H1 (cell line): ENCODE measurements around the gene MRPL28. TPM values are rescaled to one million over a fixed set of nuclear protein-coding genes. Genes with fewer than 3 reads are reported as not detected.

Experiments
- CTCF ChIA-PET: fragments of 300-600 bp; sonication (Branson Sonifier 250); formaldehyde crosslinking; loops from one replicate; lab custom pipeline; 2021; ENCODE audit not compliant: partially characterized antibody; lab: Charles Lee
- POLR2A ChIA-PET: fragments of 300-600 bp; sonication (Branson Sonifier 250); formaldehyde crosslinking; loops from one replicate; lab custom pipeline; 2021; ENCODE audit warnings: inconsistent platforms; ENCODE audit not compliant: partially characterized antibody; lab: Charles Lee
- DNase-seq, 2 experiments: peaks; one replicate each; pipeline versions ENCODE4 v3.0.0 to v3.0.0-alpha.2; 2010 to 2022; ENCODE audit warnings: low spot score in 2 of 2, low read depth in 1 of 2, mixed read lengths in 1 of 2
- FAIRE-seq: peaks from 2 replicates; lab custom pipeline; 2011; peaks lifted over from hg19 to GRCh38; lab: Jason Lieb, UNC
- H2AFZ ChIP-seq: 2 replicates; pipeline ENCODE4 v1.8.1; 2012; ENCODE audit warnings: low read length, inconsistent platforms
- H2AK5ac ChIP-seq: 2 replicates; pipeline ENCODE4 v1.6.1; 2013; ENCODE audit warnings: low read depth, low read length
- H2BK120ac ChIP-seq: replicated peaks from 2 replicates; pipeline ENCODE3; 2013; ENCODE audit warnings: low read depth, low read length, inconsistent platforms
- H2BK12ac ChIP-seq: 2 replicates; pipeline ENCODE4 v1.6.1; 2013; ENCODE audit warnings: low read depth, low read length
- H2BK15ac ChIP-seq: 2 replicates; pipeline ENCODE4 v1.6.1; 2013; ENCODE audit warnings: low read length
- H2BK20ac ChIP-seq: 2 replicates; pipeline ENCODE4 v1.6.1; 2013; ENCODE audit warnings: low read length
- H2BK5ac ChIP-seq: 2 replicates; pipeline ENCODE4 v1.6.1; 2013; ENCODE audit warnings: low read depth, low read length
- H3K14ac ChIP-seq: 2 replicates; pipeline ENCODE4 v1.6.1; 2013; ENCODE audit warnings: inconsistent platforms; ENCODE audit not compliant: insufficient read length
- H3K18ac ChIP-seq: 2 replicates; pipeline ENCODE4 v1.6.1; 2013; ENCODE audit warnings: low read length; ENCODE audit errors: extremely low read depth
- H3K23ac ChIP-seq: 2 replicates; pipeline ENCODE4 v1.6.1; 2013; ENCODE audit warnings: inconsistent platforms; ENCODE audit not compliant: insufficient read length
- H3K23me2 ChIP-seq: 2 replicates; pipeline ENCODE4 v1.6.1; 2013; ENCODE audit warnings: low read depth, low read length
- H3K27ac ChIP-seq: 2 replicates; pipeline ENCODE4 v1.6.1; 2011; ENCODE audit warnings: low read depth, low read length, inconsistent platforms
- H3K27me3 ChIP-seq, 4 experiments: replicated peaks in 1 of 4; 1 replicate in 1 of 4; 2 replicates in 3 of 4; pipeline versions ENCODE4 v1.6.1 to v1.8.1; 2011 to 2013; ENCODE audit warnings: low read length in 3 of 4, mild to moderate bottlenecking in 3 of 4, inconsistent platforms in 2 of 4, mixed read lengths in 2 of 4, moderate library complexity in 1 of 4; ENCODE audit not compliant: control insufficient read depth in 3 of 4, insufficient read depth in 3 of 4; ENCODE audit errors: extremely low read depth in 1 of 4
- H3K36me3 ChIP-seq, 4 experiments: 2 replicates each; pipeline versions ENCODE4 v1.6.1 to v1.8.1; 2011 to 2013; ENCODE audit warnings: mild to moderate bottlenecking in 4 of 4, low read length in 3 of 4, moderate library complexity in 2 of 4, control low read depth in 1 of 4, inconsistent platforms in 1 of 4; ENCODE audit not compliant: insufficient read depth in 4 of 4, control insufficient read depth in 2 of 4
- H3K4ac ChIP-seq: replicated peaks from 2 replicates; pipeline ENCODE3; 2013; ENCODE audit warnings: low read length, low read depth, mixed read lengths, inconsistent platforms; ENCODE audit not compliant: insufficient read length
- H3K4me1 ChIP-seq, 4 experiments: replicated peaks in 1 of 4; 1 replicate in 1 of 4; 2 replicates in 3 of 4; pipeline versions ENCODE4 v1.6.1 to v1.8.1; 2011 to 2013; ENCODE audit warnings: low read length in 3 of 4, inconsistent platforms in 2 of 4, mixed read lengths in 1 of 4; ENCODE audit not compliant: insufficient read depth in 4 of 4, control insufficient read depth in 3 of 4
- H3K4me2 ChIP-seq, 2 experiments: 2 replicates each; pipeline versions ENCODE4 v1.6.1 to v1.8.1; 2011 to 2013; ENCODE audit warnings: low read depth in 2 of 2, low read length in 2 of 2, control low read depth in 1 of 2, inconsistent platforms in 1 of 2, mild to moderate bottlenecking in 1 of 2; ENCODE audit not compliant: insufficient read depth in 1 of 2
- H3K4me3 ChIP-seq, 4 experiments: fragments of 200-600, 300-600 bp in 1 of 4; sonication (generic), shearing (Covaris generic), sonication (Bioruptor Twin) in 1 of 4; 2 replicates each; pipeline versions ENCODE4 v1.5.1 to v1.8.1; 2011 to 2016; ENCODE audit warnings: low read length in 4 of 4, low read depth in 3 of 4, control low read depth in 2 of 4, inconsistent platforms in 2 of 4, mild to moderate bottlenecking in 2 of 4, mixed read lengths in 1 of 4, moderate library complexity in 1 of 4; ENCODE audit not compliant: insufficient read depth in 2 of 4; ENCODE audit errors: extremely low read depth in 1 of 4
- H3K56ac ChIP-seq: replicated peaks from 2 replicates; pipeline ENCODE3; 2013; ENCODE audit warnings: low read depth, mild to moderate bottlenecking, mixed read lengths, low read length, inconsistent platforms; ENCODE audit not compliant: insufficient read length
- H3K79me1 ChIP-seq: 2 replicates; pipeline ENCODE4 v1.6.1; 2013; ENCODE audit warnings: low read depth, low read length, control low read depth
- H3K79me2 ChIP-seq, 2 experiments: 2 replicates each; pipeline versions ENCODE4 v1.6.1 to v1.8.1; 2012 to 2013; ENCODE audit warnings: low read length in 2 of 2, mild to moderate bottlenecking in 2 of 2, inconsistent platforms in 1 of 2; ENCODE audit not compliant: insufficient read depth in 2 of 2, control insufficient read depth in 1 of 2
- H3K9ac ChIP-seq, 4 experiments: replicated peaks in 1 of 4; 1 replicate in 1 of 4; 2 replicates in 3 of 4; pipeline versions ENCODE4 v1.6.1 to v1.8.1; 2011 to 2013; ENCODE audit warnings: low read depth in 3 of 4, low read length in 3 of 4, control low read depth in 2 of 4, mild to moderate bottlenecking in 2 of 4, moderate library complexity in 2 of 4, inconsistent platforms in 1 of 4; ENCODE audit errors: extremely low read depth in 1 of 4
- H3K9me3 ChIP-seq, 2 experiments: 2 replicates each; pipeline versions ENCODE4 v1.6.1 to v1.8.1; 2012 to 2013; ENCODE audit warnings: mild to moderate bottlenecking in 2 of 2, moderate library complexity in 2 of 2, control low read depth in 1 of 2, inconsistent platforms in 1 of 2, low read depth in 1 of 2, low read length in 1 of 2, mixed read lengths in 1 of 2; ENCODE audit not compliant: insufficient read depth in 2 of 2
- H4K20me1 ChIP-seq, 2 experiments: replicated peaks in 1 of 2; 2 replicates each; pipeline versions ENCODE3 to v1.8.1; 2011 to 2013; ENCODE audit warnings: inconsistent platforms in 2 of 2, low read length in 2 of 2, mild to moderate bottlenecking in 1 of 2; ENCODE audit not compliant: insufficient read depth in 2 of 2, control insufficient read depth in 1 of 2
- H4K5ac ChIP-seq: 2 replicates; pipeline ENCODE4 v1.6.1; 2013; ENCODE audit warnings: low read length, low read depth, mixed read lengths, inconsistent platforms; ENCODE audit not compliant: insufficient read length
- H4K8ac ChIP-seq: 2 replicates; pipeline ENCODE4 v1.8.0; 2013; ENCODE audit warnings: mild to moderate bottlenecking, moderate library complexity, low read length, inconsistent platforms; ENCODE audit not compliant: insufficient read depth; ENCODE audit errors: extremely low read depth
- H4K91ac ChIP-seq: replicated peaks from 2 replicates; pipeline ENCODE3; 2013; ENCODE audit warnings: low read length, mixed read lengths, inconsistent platforms; ENCODE audit not compliant: insufficient read length
- ASH2L ChIP-seq: fragments of 200-600, 300-600 bp; sonication (generic); IDR thresholded peaks from one replicate; pipeline ENCODE4 v1.7.1; 2017; ENCODE audit warnings: low read length
- CHD1 ChIP-seq: IDR thresholded peaks from 2 replicates; pipeline ENCODE4 v1.6.1; 2012; ENCODE audit warnings: low read depth, low read length, improper control_type of control experiment
- HDAC2 ChIP-seq, 2 experiments: fragments of 300-600 bp in 1 of 2; sonication (generic) in 1 of 2; IDR thresholded peaks; 2 replicates each; pipeline ENCODE4 v1.6.1; 2011 to 2012; ENCODE audit warnings: low read depth in 2 of 2, low read length in 2 of 2, mild to moderate bottlenecking in 2 of 2, moderate library complexity in 2 of 2, borderline replicate concordance in 1 of 2, inconsistent platforms in 1 of 2
- JUND ChIP-seq: IDR thresholded peaks from 2 replicates; pipeline ENCODE4 v1.6.1; 2011; ENCODE audit warnings: mild to moderate bottlenecking, improper control_type of control experiment, low read length
- KDM4A ChIP-seq: IDR thresholded peaks from one replicate; pipeline ENCODE4 v1.7.1; 2012; ENCODE audit warnings: low read depth, mild to moderate bottlenecking, moderate library complexity, low read length, inconsistent platforms; ENCODE audit not compliant: severe bottlenecking
- RBBP5 ChIP-seq: IDR thresholded peaks from 2 replicates; pipeline ENCODE4 v1.7.1; 2012; ENCODE audit warnings: low read depth, mild to moderate bottlenecking, inconsistent platforms, low read length, moderate library complexity, borderline replicate concordance
- SAP30 ChIP-seq: fragments of 300-600 bp; sonication (generic); IDR thresholded peaks from 2 replicates; pipeline ENCODE4 v1.7.1; 2012; ENCODE audit warnings: low read length, moderate library complexity, mild to moderate bottlenecking, inconsistent platforms; ENCODE audit not compliant: insufficient read depth, insufficient replicate concordance
- SIN3A ChIP-seq, 2 experiments: IDR thresholded peaks in 1 of 2; conservative IDR thresholded peaks in 1 of 2; 2 replicates each; pipeline ENCODE4 v1.6.1; 2011 to 2012; ENCODE audit warnings: low read length in 2 of 2, improper control_type of control experiment in 1 of 2, low read depth in 1 of 2, mild to moderate bottlenecking in 1 of 2
- TEAD4 ChIP-seq: IDR thresholded peaks from 2 replicates; pipeline ENCODE4 v1.6.1; 2012; ENCODE audit warnings: low read depth, low read length, inconsistent platforms, mixed read lengths
- WGBS, 2 experiments: shearing (Covaris generic) in 1 of 2; methylation state at CpG; one replicate each; pipeline versions ENCODE4 v1.1.6 to v1.1.7; 2013 to 2015; ENCODE audit warnings: low lambda C conversion rate in 2 of 2, mixed read lengths in 2 of 2, inconsistent platforms in 1 of 2, low coverage in 1 of 2, missing lambda C conversion rate in 1 of 2; ENCODE audit not compliant: insufficient replicate concordance in 2 of 2, insufficient coverage in 1 of 2, insufficient read length in 1 of 2; ENCODE audit errors: extremely low coverage in 1 of 2, missing lambda C conversion rate in 1 of 2; 5-methylcytosine and 5-hydroxymethylcytosine counted together
- polyA plus RNA-seq, 7 experiments: library from polyadenylated mRNA; depleted of rRNA in 3 of 7; stranded (reverse) in 5 of 7; unstranded in 2 of 7; fragments of >200 nt in 5 of 7; fragments of 200-250 nt in 2 of 7; gene quantifications; 1 replicate in 5 of 7; 2 replicates in 1 of 7; 4 replicates in 1 of 7; pipeline versions ENCODE4 v1.2.1 to v1.2.3, GENCODE V29; 2011 to 2013; ENCODE audit warnings: missing spikeins in 2 of 7, mixed read lengths in 2 of 7
- total RNA-seq: library from RNA; stranded (reverse); fragmentation: NEBNext Ultra II Directional; extraction: Animal tissue kit (Norgen Biotek cat#: 25700); gene quantifications from 2 replicates; pipeline ENCODE4 v1.2.1, GENCODE V29; 2021

Gene MRPL28
- total and polyA plus RNA-seq, 2 of the 8 experiments (the other 6 are each of a cell fraction or from before 2014, with no cell fraction given): 88.9 to 188 TPM

DNA sequence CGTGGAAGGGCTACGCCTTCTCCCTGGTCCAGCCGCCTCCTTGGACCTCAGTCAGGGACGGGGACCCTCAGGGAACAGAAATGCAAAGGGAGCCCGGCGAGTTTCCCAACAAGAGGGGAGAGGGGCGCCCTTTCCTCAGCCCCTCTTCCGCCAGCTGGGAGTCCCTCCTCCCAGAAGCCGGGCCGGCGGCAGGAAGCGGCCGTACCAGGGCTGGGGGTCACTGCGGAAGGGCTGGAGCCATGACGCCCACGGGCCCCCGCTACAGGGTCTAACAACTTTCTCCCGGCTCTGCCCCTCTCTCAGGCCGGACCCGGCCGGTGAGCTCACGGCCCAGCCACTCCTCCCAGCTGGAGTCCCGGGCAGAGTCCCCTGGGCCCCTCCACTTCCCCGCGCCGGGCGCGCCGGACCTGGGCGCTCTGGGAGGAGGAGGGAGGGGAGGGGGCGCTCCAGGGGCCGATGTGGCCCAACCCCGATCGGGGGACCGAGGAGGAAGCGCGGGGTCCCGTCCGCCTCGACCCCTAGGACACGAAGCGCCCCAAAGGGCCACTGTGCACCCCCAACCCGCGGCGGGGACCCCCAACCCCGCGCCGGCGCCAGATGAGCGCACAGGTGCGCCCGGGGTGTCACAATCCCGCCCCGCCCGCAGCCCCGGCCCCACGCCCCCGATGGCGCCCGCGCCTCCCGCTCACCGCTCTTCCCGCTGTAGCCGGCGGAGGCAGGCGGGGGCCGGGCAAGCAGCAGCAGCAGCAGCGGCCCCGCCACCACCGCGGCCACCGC is 10.9 kb upstream of the MRPL28 start:
- no peaks in the 10 kb centered on the region for H3K9me3 ChIP-seq
- peaks cover 4% of the 10 kb centered on the region; the same call in 1 of the 2 replicates for H3K79me1 ChIP-seq
- H2AFZ ChIP-seq: no peak overlapping the region
- peak overlapping the region; percentile 68 to 93 for H3K4me2 ChIP-seq
- peaks cover 0 to 3% (median under 1%) of the 10 kb centered on the region in 4 experiments; a peak in 2 of 7 replicates for H3K27me3 ChIP-seq
- no peak for TF ChIP-seq HDAC2 (IDR thresholded peaks at IDR 0.05; ENCODE audit: borderline replicate concordance in 1 of 2, low read depth in 2 of 2, low read length in 2 of 2)
- no peak for TF ChIP-seq TEAD4
- TF ChIP-seq JUND: no peak
- no peak for TF ChIP-seq CHD1
- TF ChIP-seq SAP30: peak; percentile 50
- peak; percentile 30 for TF ChIP-seq KDM4A
- TF ChIP-seq ASH2L: no peak
- peak in 1 of 2 experiments; percentile 72; a peak in 1 of 4 replicates for TF ChIP-seq SIN3A (conservative IDR thresholded peaks at IDR 0.05 in 1 of 2, IDR thresholded peaks at IDR 0.05 in 1 of 2; ENCODE audit: low read depth in 1 of 2, low read length in 2 of 2)
- 0 out of 2 replicates have a peak, but pooled peaks have one; percentile 65 for TF ChIP-seq RBBP5
- TF ChIP-seq, all 59 proteins: peak for 4
- no peak overlapping the region for H4K91ac ChIP-seq
- POLR2A ChIA-PET: interaction anchor here (0.8 to 3.0 kb wide), 5 partner anchors 11 to 197 kb away, joined by 3 to 22 read pairs (median 6); partner anchors contain the start of genes DECR2 and MRPL28
- H3K4ac ChIP-seq: no peak overlapping the region
- H3K14ac ChIP-seq: no peak overlapping the region
- H4K8ac ChIP-seq: no peak overlapping the region
- no peak overlapping the region for H2AK5ac ChIP-seq
- DNase-seq (peak in 1 of 2 experiments; percentile 66), FAIRE-seq (no peak)
- H3K9ac ChIP-seq: peak overlapping the region in 3 of 4 experiments; percentile 42 to 94 (median 50); a peak in 5 of 7 replicates
- no peak overlapping the region for H2BK120ac ChIP-seq
- peak overlapping the region; percentile 53 for H4K5ac ChIP-seq
- H3K4me1 ChIP-seq: peaks cover 8 to 28% (median 19%) of the 10 kb centered on the region in 4 experiments
- peaks cover 0 to 16% (median 5%) of the 10 kb centered on the region in 4 experiments; a peak in 7 of 8 replicates for H3K36me3 ChIP-seq
- peak overlapping the region; percentile 59 to 94 (median 82) for H3K4me3 ChIP-seq
- H3K56ac ChIP-seq: peak overlapping the region; percentile 90
- peak overlapping the region; percentile 87; the same call in 1 of the 2 replicates for H2BK5ac ChIP-seq
- peaks cover 11 to 19% of the 10 kb centered on the region in 2 experiments for H4K20me1 ChIP-seq
- peaks cover 0 to 24% of the 10 kb centered on the region in 2 experiments; a peak in 2 of 4 replicates for H3K79me2 ChIP-seq
- peak overlapping the region; percentile 48 for H3K18ac ChIP-seq
- 4% methylated on average over 21 of the region's 73 CpGs; no CpG with 5 or more reads in 1 of the 2 experiments for WGBS, 2 experiments
- no peak overlapping the region for H2BK20ac ChIP-seq
- H2BK15ac ChIP-seq: peak overlapping the region; percentile 99; the same call in 1 of the 2 replicates
- peak overlapping the region; percentile 84; the same call in 1 of the 2 replicates for H2BK12ac ChIP-seq
- CTCF ChIA-PET: no interaction called here
- peaks cover 13% of the 10 kb centered on the region for H3K23me2 ChIP-seq
- no peak overlapping the region for H3K23ac ChIP-seq
- H3K27ac ChIP-seq: peak overlapping the region; percentile 37; the same call in 1 of the 2 replicates
